ENCODE results near the gene UGP2.

- TF ChIP-seq CTCF (IDR thresholded peaks at IDR 0.05; ENCODE audit: insufficient read depth, low read depth, low read length) (no peak), EZH2 (IDR thresholded peaks at IDR 0.05; ENCODE audit: insufficient read depth, low read length) (no peak)
Measured at GRCh38 chr2:63903003-63903402, 61.3 kb downstream of the UGP2 start.
